NCI-H460 (cell line): ENCODE data around the gene KIAA1549. TPM values are rescaled to one million over a fixed set of nuclear protein-coding genes. Genes with fewer than 3 reads are reported as not detected.

Experiments used
- DNase-seq: peaks from one replicate; pipeline ENCODE4 v3.0.0-alpha.2; 2016; ENCODE audit warnings: low read depth; ENCODE audit errors: extremely low read depth
- total RNA-seq: library from RNA; depleted of rRNA; stranded (reverse); fragments of >200 nt; shearing (Covaris generic); gene quantifications from 2 replicates; pipeline ENCODE4 v1.2.3, GENCODE V29; 2014

The KIAA1549 gene
- total RNA-seq, 1 experiment from 2014 or later: 7.5 TPM

DNA sequence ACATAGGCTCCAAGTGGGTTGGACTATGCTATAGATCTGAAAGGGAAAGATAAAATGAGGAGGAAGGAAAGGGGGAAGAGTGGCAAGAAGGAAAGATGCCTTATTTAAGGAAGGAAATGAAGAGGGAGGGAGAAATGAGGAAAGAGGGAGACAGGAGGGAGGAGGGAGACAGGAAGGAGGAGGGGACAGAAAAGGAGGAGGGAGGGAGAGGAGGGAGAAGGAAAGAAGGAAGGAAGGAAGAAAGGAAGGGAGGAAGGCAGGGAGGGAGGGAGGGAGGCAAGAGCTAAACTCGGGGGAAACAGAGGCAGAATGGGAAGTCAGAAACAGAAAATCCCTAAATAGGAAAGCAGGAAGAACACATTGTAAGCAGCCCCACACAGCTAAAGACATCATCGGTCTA lies 67.4 kb downstream of the KIAA1549 start:
- DNase-seq: no peak

DNA sequence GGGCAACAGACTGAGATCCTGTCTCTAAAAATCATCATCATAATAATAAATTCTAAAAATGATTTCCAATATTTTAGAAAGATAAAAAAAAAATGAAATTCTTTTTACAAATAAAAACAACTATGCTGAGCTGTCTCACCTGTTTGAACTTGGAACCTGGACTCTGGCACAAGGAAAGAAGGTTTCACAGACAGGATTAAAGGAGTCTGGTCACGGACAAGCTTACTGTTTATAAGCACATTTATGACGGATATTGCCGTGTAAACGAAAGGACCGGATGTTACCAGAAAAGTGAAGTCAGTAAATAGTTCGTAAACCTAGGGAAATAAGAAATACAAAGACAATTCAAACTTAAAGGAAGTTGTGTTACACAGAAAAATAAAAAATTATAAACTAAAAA lies 70.2 kb downstream of the KIAA1549 start:
- no peak for DNase-seq

DNA sequence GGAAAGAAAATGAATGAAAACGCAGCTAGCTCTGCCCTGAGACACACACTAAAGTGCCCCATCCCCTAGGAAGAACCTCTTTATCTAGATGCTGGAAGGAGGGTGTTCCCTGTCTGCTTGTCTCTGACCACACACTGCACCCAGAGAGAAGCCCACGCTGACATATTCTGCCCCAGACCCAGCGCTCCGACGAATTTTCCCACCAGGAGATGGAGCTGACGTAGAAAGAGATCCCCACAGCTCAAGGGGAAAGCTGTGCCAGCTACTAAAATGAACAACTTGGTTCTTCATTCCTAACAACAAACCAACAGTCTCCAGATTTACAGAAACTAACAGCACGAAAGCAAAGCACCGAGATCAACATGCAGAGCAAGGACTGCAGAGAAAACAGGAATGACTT lies 73.3 kb downstream of the KIAA1549 start:
- no peak for DNase-seq

DNA sequence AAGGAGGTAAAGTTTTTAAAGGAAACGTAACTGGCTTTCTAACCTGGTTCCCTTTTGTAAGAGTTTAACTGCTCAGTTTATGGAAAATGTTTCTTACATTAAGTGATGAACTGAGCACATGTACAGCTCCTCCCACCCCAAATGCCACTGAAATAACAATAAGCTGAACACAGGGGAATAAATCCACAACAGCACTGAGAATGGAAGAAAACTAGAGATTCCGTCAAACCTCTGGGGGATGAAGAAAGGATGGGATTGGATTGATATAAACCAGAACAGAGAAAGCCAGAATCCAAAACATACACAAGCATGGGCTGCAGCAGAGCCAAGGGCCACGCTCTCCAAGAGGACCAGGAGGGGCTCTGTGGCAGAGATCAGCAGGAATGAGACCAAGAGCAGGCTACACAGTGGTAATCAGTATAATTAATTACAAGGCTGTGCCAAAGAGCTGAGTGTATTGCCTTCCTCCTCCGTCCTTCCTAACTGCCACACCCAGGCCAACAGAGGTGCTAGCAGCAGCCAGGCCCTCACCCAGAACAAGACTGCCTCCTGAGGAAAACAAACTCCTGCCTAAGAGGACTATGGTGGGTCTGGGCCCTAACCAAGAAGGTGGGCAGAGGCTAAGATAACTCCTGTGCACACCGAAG lies 73.9 kb downstream of the KIAA1549 start:
- no peak for DNase-seq

DNA sequence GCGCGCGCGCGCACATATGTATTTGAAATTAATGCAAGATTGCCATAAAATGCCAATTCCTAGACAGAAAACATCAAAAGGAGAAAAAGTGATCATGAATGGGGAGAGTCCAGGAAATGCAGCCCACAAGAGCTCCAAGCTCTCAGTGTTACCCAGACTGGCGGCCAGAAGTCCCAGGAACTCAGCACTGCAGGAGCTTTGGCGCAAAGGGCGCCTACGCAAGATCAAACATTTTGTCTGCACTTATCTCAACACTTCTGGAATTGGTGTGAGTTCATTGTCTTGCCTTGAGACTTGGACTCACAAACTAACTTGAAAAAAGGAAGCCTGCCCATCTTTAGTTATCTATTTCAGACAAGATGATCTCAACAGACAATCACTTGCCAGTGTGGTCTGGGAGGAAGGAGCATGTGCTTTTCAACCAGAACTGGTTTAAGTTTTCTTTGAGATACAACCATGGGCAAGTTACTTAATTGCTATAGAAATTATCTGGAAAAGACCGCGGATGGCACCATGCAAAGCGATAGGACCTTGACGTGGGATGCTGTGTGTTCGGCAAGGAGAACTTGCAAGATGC lies 77.2 kb downstream of the KIAA1549 start:
- no peak for DNase-seq

DNA sequence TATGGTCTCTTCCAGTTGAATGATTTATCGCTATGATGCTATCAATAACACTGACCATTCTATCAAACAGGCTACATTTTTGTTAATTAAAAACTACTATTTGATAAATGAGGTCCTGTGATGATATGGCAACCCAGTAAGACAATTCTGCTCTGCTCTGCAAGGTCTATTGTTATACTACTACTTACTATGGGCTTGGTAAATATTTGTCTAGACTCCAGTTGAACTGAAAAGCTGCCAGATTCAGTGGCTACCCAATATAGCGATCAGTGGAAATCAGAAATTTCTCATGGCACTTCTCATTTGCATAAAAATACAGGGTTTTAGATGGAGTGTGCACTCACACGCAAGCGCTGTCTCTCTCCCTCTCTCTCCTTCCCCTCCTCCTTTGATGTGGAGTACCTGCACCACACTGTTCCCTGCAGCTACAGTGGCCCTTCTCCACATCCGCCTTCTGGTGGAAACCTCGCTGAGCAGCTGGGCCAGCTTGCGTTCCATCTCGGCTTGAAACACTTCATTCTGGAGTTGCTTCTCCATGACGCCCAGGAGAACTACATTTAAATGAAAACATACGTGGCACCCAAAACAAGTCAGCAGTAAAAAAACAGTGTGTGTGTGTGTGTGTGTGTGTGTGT lies 77.9 kb downstream of the KIAA1549 start:
- no peak for DNase-seq

DNA sequence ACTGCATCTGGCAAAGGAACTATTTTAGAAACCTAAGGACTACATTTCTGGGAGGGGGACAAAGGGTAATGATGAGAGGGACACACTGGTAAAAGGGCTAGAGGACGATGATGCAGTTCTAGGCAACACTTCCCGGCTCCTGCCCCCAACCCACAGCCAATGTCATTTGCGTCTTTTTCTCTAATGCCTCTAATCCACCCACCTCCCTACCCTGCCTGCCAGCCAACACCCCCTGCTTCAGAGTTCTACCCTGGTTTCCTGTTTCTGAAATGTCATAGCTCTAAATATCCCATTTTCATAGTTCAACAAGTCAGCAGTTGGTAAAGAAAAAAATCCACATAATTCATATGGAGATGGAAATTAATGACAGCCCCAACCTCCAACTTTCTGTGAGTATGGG lies 79.0 kb downstream of the KIAA1549 start:
- DNase-seq: no peak

DNA sequence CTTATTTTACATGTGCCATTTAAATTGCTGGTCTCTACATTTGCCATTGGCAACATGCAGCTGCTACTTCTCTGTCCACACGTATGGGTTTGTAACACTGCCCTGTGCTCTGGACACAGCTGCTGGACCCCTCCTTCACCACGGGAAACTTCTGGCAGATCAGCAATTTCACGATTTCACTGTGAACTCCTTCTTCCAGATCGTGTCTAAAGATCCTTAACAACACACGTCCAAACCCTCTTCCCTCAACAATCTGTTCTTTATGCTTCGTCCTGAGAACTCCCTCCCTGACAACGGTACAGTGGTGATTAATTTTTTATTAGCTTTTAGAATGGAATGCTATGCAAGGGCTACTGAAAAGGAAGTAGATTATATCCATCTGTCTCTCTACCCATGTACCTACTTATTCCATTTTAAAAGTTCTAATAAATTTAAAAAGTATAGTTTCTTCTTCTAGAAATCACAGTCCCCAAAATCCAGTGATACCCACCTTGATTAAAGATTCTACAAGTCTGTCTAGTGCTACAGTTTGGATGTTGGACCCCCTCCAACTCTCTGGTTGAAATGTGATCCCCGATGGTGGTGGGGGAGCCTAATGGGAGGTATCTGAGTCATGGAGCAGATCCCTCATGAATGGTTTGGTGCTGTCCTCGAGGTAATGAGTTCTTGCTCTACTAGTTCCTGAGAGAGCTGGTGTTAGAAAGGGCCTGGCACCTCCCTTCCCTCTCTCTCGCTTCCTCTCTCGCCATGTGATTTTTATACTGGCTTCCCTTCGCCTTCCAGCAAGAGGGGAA lies 81.0 kb downstream of the KIAA1549 start:
- no peak for DNase-seq

DNA sequence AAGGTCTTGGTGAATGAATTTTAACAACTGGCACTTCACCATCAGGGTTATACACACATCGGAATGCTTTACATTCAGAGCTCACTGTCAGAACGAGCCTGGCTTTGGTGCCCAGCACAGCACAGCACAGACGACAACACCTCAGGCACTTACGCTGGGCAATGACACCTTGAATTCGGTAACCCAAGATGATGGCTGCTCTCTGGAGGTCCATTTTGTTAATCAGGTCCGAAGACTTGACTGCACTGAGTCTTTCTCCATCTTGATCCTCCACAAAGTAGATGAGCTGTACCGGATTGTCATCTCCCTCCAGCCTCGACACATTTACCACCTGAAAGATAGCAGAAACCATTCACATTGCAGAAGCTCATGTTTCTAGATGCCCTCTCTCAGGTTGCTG lies 82.4 kb downstream of the KIAA1549 start:
- no peak for DNase-seq

DNA sequence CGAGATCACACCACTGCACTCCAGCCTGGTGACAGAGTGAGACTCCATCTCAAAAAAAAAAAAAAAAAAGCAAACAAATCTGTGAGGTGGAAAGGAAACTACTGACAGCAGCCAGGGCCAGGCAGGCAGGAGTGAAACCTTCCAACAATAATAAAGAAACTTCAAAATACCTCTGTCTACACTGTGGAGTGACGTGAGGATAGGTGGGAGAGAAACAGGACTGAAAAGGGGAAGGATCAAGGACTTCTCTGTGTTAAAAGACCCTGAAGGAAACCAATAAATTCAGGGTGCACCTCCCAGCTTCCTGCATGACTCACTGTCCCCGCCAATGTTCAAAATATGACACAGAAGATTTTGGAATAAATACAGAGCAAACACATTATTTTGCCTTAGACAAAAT lies 82.9 kb downstream of the KIAA1549 start:
- DNase-seq: no peak

DNA sequence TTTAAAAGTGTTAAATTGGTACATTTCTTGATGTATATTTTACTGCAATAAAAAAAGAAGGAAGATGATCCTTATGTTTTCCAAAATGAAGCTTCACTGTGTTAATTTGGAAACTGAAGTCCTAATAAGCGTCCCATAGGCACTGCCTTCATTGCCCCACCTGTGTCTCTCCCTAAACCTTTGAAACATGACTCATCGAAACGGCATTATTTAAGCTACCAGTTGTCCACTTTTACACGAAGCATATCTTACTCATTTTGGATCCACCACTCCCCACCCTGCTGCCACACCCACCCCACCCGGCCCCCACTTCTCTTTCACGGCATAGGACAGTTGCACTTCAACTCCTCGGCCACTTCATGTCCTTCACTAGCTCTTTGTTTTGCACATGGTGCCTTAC lies 85.5 kb downstream of the KIAA1549 start:
- DNase-seq: no peak

DNA sequence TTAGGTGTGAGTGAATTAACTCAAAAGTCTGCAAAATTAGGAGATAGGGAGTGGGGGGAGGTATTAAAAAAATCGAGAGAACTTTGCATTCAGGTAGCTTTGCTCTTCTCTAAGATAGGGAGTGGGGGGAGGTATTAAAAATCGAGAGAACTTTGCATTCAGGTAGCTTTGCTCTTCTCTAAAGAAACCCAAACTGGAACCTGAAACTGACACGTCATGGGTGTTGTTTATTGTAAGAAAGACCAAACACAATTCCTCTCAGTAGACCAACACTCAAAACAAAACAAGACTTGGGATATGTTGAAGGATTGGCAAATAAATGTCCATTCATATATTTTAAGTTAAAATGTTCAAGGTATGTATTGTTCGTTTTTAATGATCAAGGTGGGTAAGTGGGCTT lies 87.9 kb downstream of the KIAA1549 start:
- no peak for DNase-seq

DNA sequence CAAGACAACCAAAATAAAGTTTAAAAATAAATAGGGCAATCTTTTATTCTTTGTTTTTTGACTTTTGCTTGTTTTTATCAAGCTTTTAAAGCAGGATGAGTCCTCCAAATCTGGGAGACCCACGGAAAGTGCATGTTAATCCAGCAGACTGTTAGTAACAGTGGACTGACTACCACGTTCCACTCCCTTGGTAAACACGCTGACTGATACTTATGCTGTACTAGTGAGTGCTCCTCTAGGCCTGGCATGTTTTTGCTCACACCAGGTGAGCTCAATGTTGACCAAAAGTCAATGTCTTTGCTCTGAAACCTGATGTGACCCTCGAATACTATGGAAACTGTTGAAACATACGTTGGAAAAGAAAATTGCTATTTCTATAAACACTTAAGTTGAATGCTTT lies 88.4 kb downstream of the KIAA1549 start:
- DNase-seq: no peak

DNA sequence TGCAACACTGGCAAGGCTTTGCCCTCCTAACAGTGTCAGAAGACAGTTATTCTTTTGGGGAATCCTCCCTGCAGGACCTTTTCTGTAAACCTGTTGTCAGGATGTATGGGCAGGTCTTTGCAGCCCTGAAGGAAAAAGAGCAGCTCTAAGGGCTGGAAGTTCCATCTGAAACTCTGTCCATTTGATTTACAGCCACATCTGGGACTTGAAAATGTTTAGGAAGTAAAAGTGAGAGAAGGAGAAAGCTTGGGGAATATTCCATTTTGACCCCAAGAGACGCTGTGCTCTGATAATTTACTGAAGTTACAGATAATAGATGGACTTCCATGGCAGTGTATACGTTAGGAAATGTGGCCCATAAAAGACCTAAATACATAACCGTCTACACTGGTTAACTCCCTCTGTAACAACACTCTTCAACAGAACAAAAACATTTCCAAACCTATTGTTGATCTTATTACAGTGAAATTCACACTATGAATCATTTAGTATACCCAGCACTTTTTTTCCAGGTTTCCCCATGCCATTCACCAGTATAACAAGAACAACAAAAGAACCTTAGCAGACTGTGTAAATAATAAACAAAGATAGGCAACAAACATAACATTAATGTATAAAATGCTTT lies 89.1 kb downstream of the KIAA1549 start:
- DNase-seq: no peak

DNA sequence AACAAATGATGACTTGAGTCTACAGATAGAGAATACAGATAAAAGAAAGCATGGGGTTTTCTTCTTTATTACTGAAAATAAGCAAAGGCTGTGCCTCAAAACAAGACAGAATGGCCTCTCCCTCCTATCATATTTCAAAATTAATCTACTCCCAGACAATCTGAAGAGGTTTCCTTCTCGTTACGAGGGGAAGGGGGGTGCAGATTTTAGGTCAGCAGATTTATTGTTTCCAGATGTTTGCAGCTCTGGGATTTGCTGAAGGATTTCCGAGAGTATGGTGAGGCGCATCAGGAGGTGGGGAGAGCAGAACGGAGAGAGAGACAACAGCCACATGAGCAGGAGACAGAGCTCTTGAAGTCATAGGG lies 89.8 kb downstream of the KIAA1549 start:
- DNase-seq: no peak

DNA sequence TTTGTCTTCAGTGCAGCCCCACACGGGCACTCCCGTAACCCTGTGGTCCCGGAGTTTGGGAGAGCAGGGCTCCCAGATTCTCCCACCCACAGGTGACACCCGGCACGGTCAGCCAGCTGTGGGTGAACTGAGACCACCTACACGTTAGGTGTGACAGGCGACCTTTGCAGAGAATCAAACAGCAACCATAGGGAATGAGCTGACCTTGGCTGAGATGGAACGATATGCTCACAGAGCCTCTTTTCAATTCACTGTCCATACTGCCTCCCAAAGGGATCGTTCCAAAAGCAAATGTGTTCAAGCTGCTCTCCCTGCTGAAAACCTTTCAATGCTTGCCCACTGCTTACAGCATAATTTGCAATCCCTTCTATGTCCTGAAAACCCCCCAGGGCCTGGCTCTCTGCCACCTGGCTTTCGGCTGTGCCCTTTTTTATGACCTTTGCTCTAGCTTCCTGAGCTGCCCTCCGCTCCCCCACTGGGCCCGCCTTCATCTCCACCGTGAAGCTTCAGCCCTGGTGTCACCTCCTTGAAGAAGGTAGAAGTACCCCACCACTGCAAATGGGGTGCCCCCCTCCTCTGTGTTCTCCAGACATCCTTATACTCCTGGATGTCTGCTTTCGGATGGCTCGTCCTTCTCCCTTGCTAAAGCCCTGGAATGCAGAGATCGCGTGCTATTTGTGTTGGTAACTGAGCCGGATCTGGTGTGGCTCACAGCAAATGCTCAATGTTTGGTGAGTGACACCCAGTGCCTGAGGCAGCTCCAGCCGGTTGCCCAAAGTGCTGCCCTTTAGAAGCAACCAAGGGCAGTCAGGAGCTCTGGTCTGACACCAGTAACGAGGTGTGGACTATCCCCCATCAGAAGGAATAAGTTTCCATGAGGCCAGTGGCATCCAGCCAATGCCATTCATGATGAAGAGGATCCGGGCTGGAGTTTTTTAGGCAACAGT lies 90.4 kb downstream of the KIAA1549 start:
- peak; percentile 90 for DNase-seq

DNA sequence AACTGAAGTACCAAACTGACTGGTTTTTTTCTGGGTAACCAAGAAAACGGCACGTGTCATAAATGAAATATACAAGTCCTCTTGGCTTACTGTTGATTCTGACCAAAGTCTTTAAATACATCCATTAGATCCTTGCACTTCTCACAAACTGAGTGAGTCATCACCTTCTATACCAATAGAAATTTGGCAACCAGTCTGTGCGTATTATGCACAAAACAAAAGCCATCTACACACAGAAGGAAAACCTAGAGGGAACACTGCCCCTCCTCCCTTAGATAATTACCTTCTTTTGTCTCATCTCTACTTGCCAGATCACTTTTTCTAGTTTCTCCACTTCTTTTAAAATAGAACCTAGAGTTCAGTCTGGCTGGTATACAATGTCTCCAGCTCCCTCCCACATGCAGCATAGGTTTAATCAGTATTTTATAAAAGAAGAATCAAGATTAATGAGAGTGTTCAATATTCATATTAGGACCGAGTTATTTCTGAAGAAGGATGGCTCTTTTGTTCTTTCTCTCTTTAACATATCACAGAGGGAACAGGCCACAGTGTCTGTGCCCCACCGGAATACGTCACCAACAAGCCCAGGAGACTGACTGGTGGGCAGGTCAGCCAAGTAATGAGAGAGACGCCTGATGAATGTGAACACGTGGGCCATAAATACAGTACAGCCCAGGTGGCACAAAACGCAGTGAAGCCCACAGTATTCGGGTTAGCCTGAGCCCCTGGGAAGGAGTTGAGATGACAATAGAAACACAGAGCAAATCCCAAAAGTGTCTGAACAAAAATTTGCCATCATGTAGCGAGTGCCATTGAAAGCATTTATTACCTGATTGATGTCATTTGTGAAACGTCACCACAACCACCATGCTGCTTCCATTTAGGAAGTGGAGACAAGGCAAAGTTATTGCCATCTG lies 91.3 kb downstream of the KIAA1549 start:
- DNase-seq: no peak

DNA sequence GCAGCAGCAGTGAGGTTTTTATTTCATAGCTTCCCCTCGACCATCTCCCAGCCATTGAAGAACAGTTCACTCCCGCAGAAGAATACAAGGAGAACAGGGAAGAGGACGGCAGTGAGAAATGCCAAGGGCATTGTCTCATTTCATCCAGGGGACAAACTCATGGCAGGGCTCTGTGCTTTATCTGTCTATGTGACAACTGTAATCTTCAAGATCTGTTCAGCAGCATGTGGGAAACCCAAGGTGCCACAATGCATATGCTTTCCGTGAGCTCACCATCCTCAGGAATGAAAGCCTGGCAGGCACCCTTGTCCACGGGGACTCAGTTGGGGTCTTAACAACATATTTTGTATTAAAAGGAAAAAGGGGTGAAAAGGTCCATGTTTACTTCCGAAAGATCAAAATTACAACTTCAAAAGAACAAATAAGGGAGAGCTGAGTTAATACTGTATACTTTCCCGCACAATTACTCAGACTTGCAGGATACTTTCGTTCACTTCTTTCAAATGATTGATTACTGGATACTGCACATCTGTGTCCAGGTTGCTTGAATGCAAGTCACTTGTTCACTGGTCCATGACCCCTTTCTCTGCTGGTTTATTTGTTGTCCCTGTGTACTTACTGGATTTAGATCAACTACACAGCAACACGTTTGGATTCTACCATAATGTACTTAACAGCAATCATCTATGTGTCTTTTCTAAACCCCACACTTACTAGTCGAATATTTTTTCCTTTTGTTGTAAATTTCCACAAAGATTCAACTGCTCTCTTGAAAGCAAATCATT lies 93.1 kb downstream of the KIAA1549 start:
- DNase-seq: no peak
